Astrocyte (in vitro differentiated cells and primary cell): ENCODE results near the gene ACVR2B. TPM values are rescaled to one million over a fixed set of nuclear protein-coding genes. Genes with fewer than 3 reads are reported as not detected.
A peak's percentile ranks its signal among the peaks of the same experiment; 100 is the strongest.

Experiments used
- DNase-seq: peaks from one replicate; pipeline ENCODE4 v3.0.0-alpha.2; 2010; ENCODE audit warnings: low read depth
- FAIRE-seq: peaks from 2 replicates; lab custom pipeline; 2011; peaks lifted over from hg19 to GRCh38; lab: Jason Lieb, UNC
- H2AFZ ChIP-seq: 2 replicates; pipeline ENCODE4 v1.6.0; 2012; ENCODE audit warnings: low read depth, low read length, inconsistent platforms
- H3K27ac ChIP-seq: 2 replicates; pipeline ENCODE4 v1.5.1; 2011; ENCODE audit warnings: low read depth, low read length, inconsistent platforms
- H3K27me3 ChIP-seq: 2 replicates; pipeline ENCODE4 v1.6.0; 2011; ENCODE audit warnings: low read length, inconsistent platforms; ENCODE audit not compliant: insufficient read depth
- H3K36me3 ChIP-seq: 2 replicates; pipeline ENCODE4 v1.5.1; 2011; ENCODE audit warnings: low read length, inconsistent platforms; ENCODE audit not compliant: insufficient read depth
- H3K4me1 ChIP-seq: 2 replicates; pipeline ENCODE4 v1.5.1; 2011; ENCODE audit warnings: low read length, inconsistent platforms; ENCODE audit not compliant: insufficient read depth
- H3K4me2 ChIP-seq: 2 replicates; pipeline ENCODE4 v1.6.0; 2012; ENCODE audit warnings: low read length, inconsistent platforms
- H3K4me3 ChIP-seq: 2 replicates; pipeline ENCODE4 v1.5.1; 2011; ENCODE audit warnings: low read depth, mild to moderate bottlenecking, low read length, inconsistent platforms; ENCODE audit not compliant: insufficient read depth
- H3K79me2 ChIP-seq: 2 replicates; pipeline ENCODE4 v1.6.0; 2012; ENCODE audit warnings: mild to moderate bottlenecking, low read length, inconsistent platforms; ENCODE audit not compliant: insufficient read depth
- H3K9ac ChIP-seq: 2 replicates; pipeline ENCODE4 v1.6.0; 2012; ENCODE audit warnings: mild to moderate bottlenecking, low read length, inconsistent platforms
- H3K9me3 ChIP-seq: 2 replicates; pipeline ENCODE4 v1.5.1; 2012; ENCODE audit warnings: low read depth, mild to moderate bottlenecking, low read length, inconsistent platforms; ENCODE audit not compliant: insufficient read depth
- H4K20me1 ChIP-seq: 2 replicates; pipeline ENCODE4 v1.6.0; 2012; ENCODE audit warnings: low read length, inconsistent platforms; ENCODE audit not compliant: insufficient read depth
- H3K27ac Mint-ChIP-seq: one replicate; pipeline ENCODE4 v1.8.0; 2021; ENCODE audit warnings: mild to moderate bottlenecking, mixed read lengths; ENCODE audit not compliant: unreplicated experiment
- H3K27me3 Mint-ChIP-seq: one replicate; pipeline ENCODE4 v1.8.0; 2021; ENCODE audit warnings: low read depth, mixed read lengths; ENCODE audit not compliant: unreplicated experiment
- H3K36me3 Mint-ChIP-seq: one replicate; pipeline ENCODE4 v1.8.0; 2021; ENCODE audit warnings: low read depth, mixed read lengths; ENCODE audit not compliant: unreplicated experiment
- H3K4me1 Mint-ChIP-seq: one replicate; pipeline ENCODE4 v1.8.0; 2021; ENCODE audit warnings: low read depth, mixed read lengths; ENCODE audit not compliant: unreplicated experiment
- H3K4me3 Mint-ChIP-seq: one replicate; pipeline ENCODE4 v1.8.0; 2021; ENCODE audit warnings: mild to moderate bottlenecking, moderate library complexity, mixed read lengths; ENCODE audit not compliant: unreplicated experiment
- H3K9me3 Mint-ChIP-seq: one replicate; pipeline ENCODE4 v1.8.0; 2021; ENCODE audit warnings: mild to moderate bottlenecking, mixed read lengths; ENCODE audit not compliant: unreplicated experiment
- CTCF ChIP-seq: IDR thresholded peaks from 2 replicates; pipeline ENCODE4 v1.5.1; 2011; ENCODE audit warnings: low read depth, mild to moderate bottlenecking, inconsistent platforms, low read length, moderate library complexity; ENCODE audit not compliant: insufficient read depth
- EZH2 ChIP-seq: IDR thresholded peaks from 2 replicates; pipeline ENCODE4 v1.6.1; 2012; ENCODE audit warnings: mild to moderate bottlenecking, low read length, inconsistent platforms; ENCODE audit not compliant: insufficient read depth
- total RNA-seq: library from RNA; stranded (reverse); gene quantifications from 2 replicates; pipeline ENCODE4 v1.2.1, GENCODE V29; 2021

ACVR2B gene
- total RNA-seq, 1 donor from 2014 or later: 14.7 TPM

GRCh38 chr3:38490281-38491030 lies 36.8 kb downstream of the ACVR2B start:
- Histone ChIP-seq H3K4me1 (no peaks in the 10 kb centered on the region), H3K27me3 (no peaks in the 10 kb centered on the region), H3K4me3 (no peak overlapping the region), H3K27ac (no peak overlapping the region), H3K79me2 (no peaks in the 10 kb centered on the region), H4K20me1 (no peaks in the 10 kb centered on the region), H3K9ac (no peak overlapping the region), H2AFZ (no peak overlapping the region), H3K36me3 (no peaks in the 10 kb centered on the region), H3K9me3 (no peaks in the 10 kb centered on the region), H3K4me2 (no peak overlapping the region)
- no peaks in the 10 kb centered on the region for H3K36me3 Mint-ChIP-seq
- FAIRE-seq: no peak
- H3K4me1 Mint-ChIP-seq: no peaks in the 10 kb centered on the region
- H3K4me3 Mint-ChIP-seq: no peak overlapping the region
- H3K9me3 Mint-ChIP-seq: peaks cover 2% of the 10 kb centered on the region
- H3K27me3 Mint-ChIP-seq: no peaks in the 10 kb centered on the region
- no peak for TF ChIP-seq CTCF
- no peak for TF ChIP-seq EZH2
- no peak for DNase-seq
- no peak overlapping the region for H3K27ac Mint-ChIP-seq

- no peak overlapping the region for H3K4me3 Mint-ChIP-seq
- peaks cover 2% of the 10 kb centered on the region for H3K9me3 Mint-ChIP-seq
- H3K4me1 ChIP-seq: peaks cover 5% of the 10 kb centered on the region
- H3K36me3 ChIP-seq: no peaks in the 10 kb centered on the region
- no peak for FAIRE-seq
- H3K79me2 ChIP-seq: no peaks in the 10 kb centered on the region
- H3K9ac ChIP-seq: no peak overlapping the region
- no peaks in the 10 kb centered on the region for H3K4me1 Mint-ChIP-seq
- no peak overlapping the region for H3K27ac ChIP-seq
- H3K36me3 Mint-ChIP-seq: no peaks in the 10 kb centered on the region
- no peaks in the 10 kb centered on the region for H3K27me3 ChIP-seq
- H3K9me3 ChIP-seq: no peaks in the 10 kb centered on the region
- H2AFZ ChIP-seq: no peak overlapping the region
- no peaks in the 10 kb centered on the region for H3K27me3 Mint-ChIP-seq
- no peak overlapping the region for H3K4me3 ChIP-seq
- DNase-seq: no peak
- no peak overlapping the region for H3K4me2 ChIP-seq
- H3K27ac Mint-ChIP-seq: no peak overlapping the region
- TF ChIP-seq EZH2 (no peak), CTCF (no peak)
- no peaks in the 10 kb centered on the region for H4K20me1 ChIP-seq
These were observed 37.5 kb downstream of the ACVR2B start for GRCh38 chr3:38491215-38491614.

GRCh38 chr3:38493031-38493430 lies 39.3 kb downstream of the ACVR2B start:
- no peak for FAIRE-seq
- Histone ChIP-seq H3K9me3 (no peaks in the 10 kb centered on the region), H3K4me1 (peaks cover 5% of the 10 kb centered on the region), H3K36me3 (no peaks in the 10 kb centered on the region), H3K79me2 (peaks cover 8% of the 10 kb centered on the region), H3K4me3 (no peak overlapping the region), H4K20me1 (no peaks in the 10 kb centered on the region), H3K27ac (no peak overlapping the region), H3K4me2 (no peak overlapping the region), H3K27me3 (no peaks in the 10 kb centered on the region), H2AFZ (no peak overlapping the region), H3K9ac (no peak overlapping the region)
- Mint-ChIP-seq H3K27ac (no peak overlapping the region), H3K36me3 (no peaks in the 10 kb centered on the region), H3K9me3 (no peaks in the 10 kb centered on the region), H3K4me3 (no peak overlapping the region), H3K4me1 (peaks cover 4% of the 10 kb centered on the region), H3K27me3 (no peaks in the 10 kb centered on the region)
- no peak for TF ChIP-seq EZH2
- no peak for TF ChIP-seq CTCF
- peak; percentile 20 for DNase-seq
